Measurements from ENCODE around the gene TUBGCP6. TPM values are rescaled to one million over a fixed set of nuclear protein-coding genes. Genes with fewer than 3 reads are reported as not detected.

Gene TUBGCP6
- total RNA-seq, 4 donors from 2014 or later, result 51.5 to 163 (median 111) TPM

GRCh38 chr22:50243685-50244419 is 971 bp downstream of the TUBGCP6 start:
- Histone ChIP-seq H3K9me3 (no peaks in the 10 kb centered on the region), H3K4me1 (peaks cover 4 to 66% (median 30%) of the 10 kb centered on the region in 4 donors), H3K27me3 (no peaks in the 10 kb centered on the region), H3K36me3 (peaks cover 0 to 26% (median 0%) of the 10 kb centered on the region in 3 donors), H3K4me3 (peak overlapping the region; percentile 77 to 89 (median 88)), H3K27ac (peak overlapping the region; percentile 94 to 98 (median 95))
- no peak for DNase-seq
- TF ChIP-seq POLR2A (IDR thresholded peaks at IDR 0.05), result no peak
- no peak for TF ChIP-seq CTCF (IDR thresholded peaks at IDR 0.05)

GRCh38 chr22:50242406-50242949 is 2.3 kb downstream of the TUBGCP6 start:
- H3K4me1 ChIP-seq, result peaks cover 4 to 53% (median 28%) of the 10 kb centered on the region in 4 donors
- H3K27me3 ChIP-seq, result no peaks in the 10 kb centered on the region
- H3K9me3 ChIP-seq, result no peaks in the 10 kb centered on the region
- peaks cover 0 to 28% (median 0%) of the 10 kb centered on the region in 3 donors for H3K36me3 ChIP-seq
- H3K27ac ChIP-seq, result no peak overlapping the region
- peak overlapping the region; percentile 77 to 89 (median 88) for H3K4me3 ChIP-seq
- TF ChIP-seq POLR2A (IDR thresholded peaks at IDR 0.05), result no peak
- no peak for TF ChIP-seq CTCF (IDR thresholded peaks at IDR 0.05)
- DNase-seq, result no peak

GRCh38 chr22:50238755-50239154 is 6.1 kb downstream of the TUBGCP6 start:
- TF ChIP-seq POLR2A (IDR thresholded peaks at IDR 0.05) (no peak), CTCF (IDR thresholded peaks at IDR 0.05) (no peak)
- Histone ChIP-seq H3K4me3 (no peak overlapping the region), H3K36me3 (peaks cover 0 to 35% (median 0%) of the 10 kb centered on the region in 3 donors), H3K4me1 (peaks cover 4 to 36% (median 19%) of the 10 kb centered on the region in 4 donors), H3K27me3 (no peaks in the 10 kb centered on the region), H3K9me3 (no peaks in the 10 kb centered on the region), H3K27ac (no peak overlapping the region)
- DNase-seq, result no peak

GRCh38 chr22:50236731-50237409 is 8.0 kb downstream of the TUBGCP6 start:
- TF ChIP-seq POLR2A (IDR thresholded peaks at IDR 0.05) (no peak), CTCF (IDR thresholded peaks at IDR 0.05) (peak in 4 of 6 experiments; percentile 29 to 46 (median 38))
- H3K4me1 ChIP-seq, result peaks cover 4 to 17% (median 6%) of the 10 kb centered on the region in 4 donors
- H3K27ac ChIP-seq, result no peak overlapping the region
- H3K27me3 ChIP-seq, result no peaks in the 10 kb centered on the region
- no peak for DNase-seq
- no peak overlapping the region for H3K4me3 ChIP-seq
- no peaks in the 10 kb centered on the region for H3K9me3 ChIP-seq
- H3K36me3 ChIP-seq, result peaks cover 0 to 48% (median 0%) of the 10 kb centered on the region in 3 donors

GRCh38 chr22:50233223-50233622 is 11.6 kb downstream of the TUBGCP6 start:
- Histone ChIP-seq H3K4me1 (no peaks in the 10 kb centered on the region), H3K4me3 (no peak overlapping the region), H3K9me3 (no peaks in the 10 kb centered on the region), H3K27ac (no peak overlapping the region), H3K27me3 (no peaks in the 10 kb centered on the region), H3K36me3 (peaks cover 0 to 46% (median 0%) of the 10 kb centered on the region in 3 donors)
- no peak for TF ChIP-seq POLR2A (IDR thresholded peaks at IDR 0.05)
- TF ChIP-seq CTCF (IDR thresholded peaks at IDR 0.05), result no peak
- DNase-seq, result no peak
